KOPT-K1 (cell line): ENCODE data around the gene TMEM209.
"Not testable (repeated sequence)": the region's sequence is repeated elsewhere in the genome, so short reads cannot be mapped to it uniquely, and the experiment has no call there.

Source experiments
- H3K27ac ChIP-seq: fragments of 200-600 bp; sonication (generic); 2 replicates; pipeline ENCODE4 v1.5.1; 2016; ENCODE audit warnings: antibody characterized with exemption, mild to moderate bottlenecking, low read depth, low read length; ENCODE audit not compliant: poor library complexity, severe bottlenecking
- H3K36me3 ChIP-seq: fragments of 200-600 bp; sonication (generic); 2 replicates; pipeline ENCODE4 v1.5.1; 2017; ENCODE audit warnings: antibody characterized with exemption, mild to moderate bottlenecking, low read length, moderate library complexity; ENCODE audit not compliant: insufficient read depth
- H3K9me3 ChIP-seq: fragments of 200-600 bp; sonication (generic); 2 replicates; pipeline ENCODE4 v1.5.1; 2017; ENCODE audit warnings: antibody characterized with exemption, low read length, mild to moderate bottlenecking; ENCODE audit not compliant: insufficient read depth, poor library complexity, severe bottlenecking

TMEM209 gene

DNA sequence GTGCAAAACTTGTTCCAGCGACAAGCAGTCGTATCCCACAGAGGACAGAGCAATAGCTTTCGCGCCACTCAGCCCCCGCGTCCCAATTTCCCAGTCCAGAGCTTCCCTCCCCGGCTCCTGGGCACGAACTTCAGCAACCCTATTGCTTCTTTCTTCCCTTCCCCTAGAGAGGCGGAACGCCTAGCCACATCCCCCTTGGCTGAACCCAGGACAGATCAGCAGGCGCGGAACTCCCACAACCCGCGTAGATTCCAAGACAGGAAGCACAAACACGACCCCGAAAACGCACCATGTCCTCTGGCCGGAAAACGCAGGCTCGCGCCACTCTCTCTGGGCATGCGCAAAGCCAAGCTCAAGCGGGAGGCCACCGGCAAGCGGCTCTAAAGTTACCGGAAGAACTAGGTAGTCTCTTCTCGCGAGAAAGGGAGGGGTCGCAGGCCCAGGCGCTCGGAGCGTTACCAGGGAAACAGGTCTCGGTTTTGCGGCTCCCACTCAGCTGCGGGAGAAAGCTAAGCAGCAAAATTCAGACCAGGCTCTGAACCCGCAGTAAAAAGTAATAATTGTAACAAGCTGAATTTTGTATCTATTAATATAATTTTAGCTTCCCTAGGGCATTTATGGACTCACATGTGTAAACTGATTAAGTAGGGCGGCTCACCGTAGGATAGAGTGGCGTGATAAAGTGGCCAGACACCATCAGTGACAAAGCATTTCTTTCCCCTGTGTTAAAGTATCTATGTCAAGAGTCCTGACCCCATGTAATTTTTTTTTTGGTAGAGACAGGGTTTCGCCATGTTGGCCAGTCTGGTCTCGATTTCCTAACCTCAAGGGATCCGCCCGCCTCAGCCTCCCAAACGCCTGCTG lies at the start of gene TMEM209:
TSS of gene TMEM209 (minus strand) at position 323 of the 864 bp plus-strand sequence. CDS start at position 292, 31 bp downstream.
- Histone ChIP-seq H3K36me3 (peaks cover 37% of the 10 kb centered on the region), H3K27ac (peak within 1 kb of the TSS; percentile 97), H3K9me3 (no peaks in the 10 kb centered on the region)

DNA sequence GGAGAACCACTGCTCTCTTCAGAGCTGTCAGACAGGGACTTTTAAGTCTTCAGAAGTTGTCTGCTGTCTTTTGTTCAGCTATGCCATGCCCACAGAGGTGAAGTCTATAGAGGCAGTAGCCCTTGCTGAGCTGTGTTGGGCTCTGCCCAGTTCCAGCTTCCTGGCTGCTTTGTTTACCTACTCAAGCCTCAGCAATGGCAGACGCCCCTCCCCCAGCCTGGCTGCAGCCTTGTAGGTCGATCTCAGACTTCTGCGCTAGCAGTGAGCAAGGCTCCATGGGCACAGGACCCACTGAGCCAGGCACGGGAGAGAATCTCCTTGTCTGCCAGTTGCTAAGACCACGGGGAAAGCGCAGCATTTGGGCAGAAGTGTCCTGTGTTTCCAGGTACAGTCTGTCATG lies 49.3 kb upstream of the TMEM209 start:
- Histone ChIP-seq H3K27ac (no peak overlapping the region), H3K36me3 (no peaks in the 10 kb centered on the region), H3K9me3 (peaks cover 29% of the 10 kb centered on the region)

DNA sequence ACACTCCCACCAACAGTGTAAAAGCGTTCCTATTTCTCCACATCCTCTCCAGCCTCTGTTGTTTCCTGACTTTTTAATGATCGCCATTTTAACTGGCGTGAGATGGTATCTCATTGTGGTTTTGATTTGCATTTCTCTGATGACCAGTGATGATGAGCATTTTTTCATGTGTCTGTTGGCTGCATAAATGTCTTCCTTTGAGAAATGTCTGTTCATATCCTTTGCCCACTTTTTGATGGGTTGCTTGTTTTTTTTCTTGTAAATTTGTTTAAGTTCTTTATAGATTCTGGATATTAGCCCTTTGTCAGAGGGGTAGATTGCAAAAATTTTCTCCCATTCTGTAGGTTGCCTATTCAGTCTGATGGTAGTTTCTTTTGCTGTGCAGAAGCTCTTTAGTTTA lies 44.4 kb upstream of the TMEM209 start:
- not testable (repeated sequence) for H3K27ac ChIP-seq, H3K9me3 ChIP-seq, H3K36me3 ChIP-seq

DNA sequence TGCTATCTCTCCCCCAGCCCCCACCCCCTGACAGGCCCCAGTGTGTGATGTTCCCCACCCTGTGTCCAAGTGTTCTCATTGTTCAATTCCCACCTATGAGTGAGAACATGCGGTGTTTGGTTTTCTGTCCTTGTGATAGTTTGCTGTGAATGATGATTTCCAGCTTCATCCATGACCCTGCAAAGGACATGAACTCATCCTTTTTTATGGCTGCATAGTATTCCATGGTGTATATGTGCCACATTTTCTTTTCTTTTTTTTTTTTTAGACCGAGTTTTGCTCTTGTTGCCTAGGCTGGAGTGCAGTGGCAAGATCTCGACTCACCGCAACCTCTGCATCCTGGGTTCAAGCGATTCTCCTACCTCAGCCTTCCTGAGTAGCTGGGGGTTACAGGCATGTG lies 43.6 kb upstream of the TMEM209 start:
- H3K36me3 ChIP-seq, H3K9me3 ChIP-seq, H3K27ac ChIP-seq: not testable (repeated sequence)

DNA sequence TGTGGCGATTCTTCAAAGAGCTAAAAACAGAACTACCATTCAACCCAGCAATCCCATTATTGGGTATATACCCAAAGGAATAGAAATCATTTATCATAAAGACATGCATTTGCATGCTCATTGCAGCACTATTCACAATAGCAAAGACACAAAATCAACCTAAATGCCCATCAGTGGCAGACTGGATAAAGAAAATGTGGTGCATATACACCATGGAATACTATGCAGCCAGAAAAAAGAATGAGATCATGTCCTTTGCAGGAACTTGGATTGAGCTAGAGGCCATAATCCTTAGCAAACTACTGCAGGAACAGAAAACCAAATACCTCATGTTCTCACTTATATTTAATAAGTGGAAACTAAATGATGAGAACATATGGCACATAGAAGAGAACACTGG lies 41.3 kb upstream of the TMEM209 start:
- H3K27ac ChIP-seq, H3K9me3 ChIP-seq, H3K36me3 ChIP-seq: not testable (repeated sequence)

DNA sequence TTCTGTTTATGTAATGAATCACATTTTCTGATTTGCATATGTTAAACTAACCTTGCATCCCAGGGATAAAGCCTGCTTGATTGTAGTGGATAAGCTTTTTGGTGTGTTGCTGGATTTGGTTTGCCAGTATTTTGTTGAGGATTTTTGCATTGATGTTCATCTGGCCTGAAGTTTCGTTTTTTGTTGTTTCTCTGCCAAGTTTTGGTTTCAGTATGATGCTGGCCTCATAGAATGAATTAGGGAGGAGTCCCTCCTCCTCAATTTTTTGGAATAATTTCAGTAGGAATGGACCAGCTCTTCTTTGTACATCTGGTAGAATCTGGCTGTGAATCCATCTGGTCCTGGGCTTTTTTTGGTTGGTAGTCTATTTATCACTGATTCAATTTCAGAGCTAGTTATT lies 38.3 kb upstream of the TMEM209 start:
- not testable (repeated sequence) for H3K9me3 ChIP-seq, H3K36me3 ChIP-seq

DNA sequence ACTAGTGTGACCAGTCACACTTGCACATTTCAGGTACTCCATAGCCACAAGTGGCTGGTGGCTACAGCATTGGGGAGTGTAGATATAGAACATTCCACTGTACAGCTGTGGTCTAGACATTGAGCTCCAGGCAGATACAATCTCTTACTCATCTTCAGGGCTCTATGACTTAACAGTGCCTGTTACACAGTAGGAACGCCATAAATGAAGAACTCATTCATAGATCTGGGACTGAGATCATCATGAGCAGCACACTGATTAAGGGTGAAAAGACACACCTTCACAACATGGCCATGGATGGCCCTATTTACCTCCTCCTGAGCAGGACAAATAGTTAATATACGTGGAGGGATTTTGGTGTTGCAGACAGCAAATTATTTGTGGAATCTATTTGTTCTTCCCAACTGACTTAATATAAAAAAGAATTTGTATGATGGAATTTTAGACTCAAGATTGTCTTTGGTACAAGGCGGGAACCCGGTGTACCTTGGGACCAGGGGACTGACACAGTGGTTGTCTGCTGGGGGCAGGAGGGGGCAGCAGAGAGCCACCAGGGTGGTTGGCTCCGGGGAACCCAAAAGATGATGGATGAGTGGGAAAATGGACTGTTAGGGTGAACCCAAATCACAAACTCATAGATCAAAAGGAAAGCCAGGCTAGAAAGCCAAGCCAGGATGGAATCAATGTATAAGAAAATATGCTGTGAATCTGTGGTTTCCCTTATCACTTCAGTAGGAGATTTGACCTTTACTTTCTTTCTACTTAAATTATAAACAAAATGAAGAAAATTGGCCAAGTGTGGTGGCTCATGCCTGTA lies 37.2 kb upstream of the TMEM209 start:
- H3K9me3 ChIP-seq: no peaks in the 10 kb centered on the region
- H3K36me3 ChIP-seq: no peaks in the 10 kb centered on the region
- H3K27ac ChIP-seq: no peak overlapping the region

More for the DNA sequence above, 38.3 kb upstream of the TMEM209 start:
- H3K27ac ChIP-seq: not testable (repeated sequence)

DNA sequence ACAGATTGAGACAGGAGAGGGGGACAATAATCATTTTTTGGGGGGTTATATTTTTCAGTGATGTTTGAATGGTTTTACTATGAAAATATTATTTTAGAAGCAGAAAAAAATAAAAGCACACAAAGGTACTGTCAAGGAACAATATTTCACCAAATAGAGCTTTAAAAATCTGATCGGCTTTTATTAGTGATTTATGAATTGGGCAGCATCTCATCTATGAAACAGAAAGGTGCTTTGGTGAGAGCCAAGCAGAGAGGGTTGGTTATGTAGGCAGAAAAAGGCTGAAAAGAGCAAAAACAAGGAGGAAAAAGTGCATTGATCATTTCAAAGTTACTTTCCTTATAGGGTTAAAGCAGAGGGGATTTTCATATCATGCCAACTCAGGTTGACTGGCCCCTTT lies 35.0 kb upstream of the TMEM209 start:
- Histone ChIP-seq H3K9me3 (no peaks in the 10 kb centered on the region), H3K36me3 (no peaks in the 10 kb centered on the region), H3K27ac (no peak overlapping the region)

DNA sequence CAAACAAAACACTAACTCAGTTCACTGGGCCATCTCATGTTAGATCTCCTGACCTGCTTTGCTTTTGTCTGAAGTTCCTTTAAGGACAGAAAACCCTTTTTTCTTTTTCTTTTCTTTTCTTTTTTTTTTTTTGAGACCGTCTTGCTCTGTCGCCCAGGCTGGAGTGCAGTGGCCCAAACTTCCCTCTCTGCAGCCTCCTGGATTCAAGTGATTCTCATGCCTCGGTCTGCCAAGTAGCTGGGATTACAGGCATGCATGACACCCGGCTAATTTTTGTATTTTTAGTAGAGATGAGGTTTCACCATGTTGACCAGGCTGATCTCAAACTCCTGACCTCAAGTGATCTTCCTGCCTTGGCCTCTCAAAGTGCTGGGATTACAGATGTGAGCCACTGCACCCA lies 31.2 kb upstream of the TMEM209 start:
- not testable (repeated sequence) for H3K9me3 ChIP-seq, H3K36me3 ChIP-seq, H3K27ac ChIP-seq

DNA sequence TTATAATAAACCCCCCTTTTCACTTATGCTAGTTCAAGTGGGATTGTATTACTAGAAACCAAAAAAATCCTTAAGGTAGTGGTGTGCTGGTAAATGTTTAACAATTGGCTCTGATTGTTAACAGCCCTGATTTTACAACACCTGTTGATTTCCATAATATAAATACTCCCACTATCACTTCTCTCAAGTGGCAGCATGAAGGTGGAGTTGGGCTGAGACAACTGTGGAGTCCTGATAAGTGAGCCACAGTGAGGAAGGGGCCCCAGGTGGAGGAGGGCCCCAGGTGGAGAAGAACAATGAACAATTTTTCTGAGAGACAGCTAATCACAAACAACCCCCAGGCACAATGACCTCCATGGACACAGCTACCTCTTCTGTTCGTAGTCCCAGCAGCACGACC lies 28.9 kb upstream of the TMEM209 start:
- no peak overlapping the region for H3K27ac ChIP-seq

DNA sequence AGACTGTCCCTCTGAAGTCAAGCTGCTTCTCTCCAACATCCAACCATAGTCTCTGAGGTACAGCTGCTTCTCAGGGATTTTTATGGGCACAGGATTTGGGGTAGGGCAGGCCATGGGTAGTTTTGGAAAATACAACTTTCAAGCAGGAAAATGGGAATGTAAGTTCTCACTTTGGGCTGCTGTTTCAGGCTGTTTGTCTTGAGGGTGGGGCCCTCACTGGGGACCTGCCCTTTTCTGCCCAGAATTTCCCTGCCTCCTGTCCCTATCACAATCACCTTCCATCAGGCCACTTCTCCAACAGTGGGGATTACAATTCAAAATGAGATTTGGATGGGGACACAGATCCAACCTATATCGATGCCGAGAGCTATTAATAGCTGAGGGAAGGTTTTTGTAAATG lies 27.0 kb upstream of the TMEM209 start:
- Histone ChIP-seq H3K27ac (no peak overlapping the region), H3K36me3 (no peaks in the 10 kb centered on the region)

More for the DNA sequence above, 28.9 kb upstream of the TMEM209 start:
- Histone ChIP-seq H3K36me3 (no peaks in the 10 kb centered on the region), H3K9me3 (no peaks in the 10 kb centered on the region)

DNA sequence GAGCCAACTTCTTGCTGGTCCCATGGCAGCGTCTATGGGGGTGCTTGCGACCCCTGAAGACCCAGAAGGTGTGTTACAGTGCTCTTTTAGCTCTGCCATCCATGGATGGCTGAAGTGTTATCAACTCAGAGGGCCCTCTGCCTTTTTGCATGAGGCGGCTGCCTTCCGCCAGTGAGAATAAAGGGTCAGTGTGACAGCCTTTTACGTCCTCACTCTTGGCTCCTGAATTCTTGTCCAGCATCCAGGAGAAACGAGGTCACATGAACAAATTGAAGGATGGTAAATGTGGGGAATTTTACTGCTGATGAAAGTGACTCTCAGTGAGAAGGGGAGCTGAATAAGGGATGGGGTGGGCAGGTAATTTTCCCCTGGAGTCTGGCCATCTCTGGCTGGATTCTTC lies 26.6 kb upstream of the TMEM209 start:
- Histone ChIP-seq H3K9me3 (no peaks in the 10 kb centered on the region), H3K36me3 (no peaks in the 10 kb centered on the region), H3K27ac (no peak overlapping the region)

More for the DNA sequence above, 27.0 kb upstream of the TMEM209 start:
- no peaks in the 10 kb centered on the region for H3K9me3 ChIP-seq

DNA sequence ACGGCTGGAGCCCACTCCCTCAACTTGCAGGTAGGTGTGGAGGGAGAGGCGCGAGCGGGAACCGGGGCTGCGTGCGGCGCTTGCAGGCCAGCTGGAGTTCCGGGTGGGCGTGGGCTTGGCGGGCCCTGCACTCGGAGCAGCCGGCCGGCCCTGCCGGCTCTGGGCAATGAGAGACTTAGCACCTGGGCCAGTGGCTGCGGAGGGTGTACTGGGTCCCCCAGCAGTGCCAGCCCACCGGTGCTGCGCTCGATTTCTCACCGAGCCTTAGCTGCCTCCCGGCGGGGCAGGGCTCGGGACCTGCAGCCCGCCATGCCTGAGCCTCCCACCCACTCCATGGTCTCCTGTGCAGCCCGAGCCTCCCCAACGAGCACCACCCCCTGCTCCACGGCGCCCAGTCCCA lies 24.8 kb upstream of the TMEM209 start:
- H3K27ac ChIP-seq, H3K36me3 ChIP-seq, H3K9me3 ChIP-seq: not testable (repeated sequence)

DNA sequence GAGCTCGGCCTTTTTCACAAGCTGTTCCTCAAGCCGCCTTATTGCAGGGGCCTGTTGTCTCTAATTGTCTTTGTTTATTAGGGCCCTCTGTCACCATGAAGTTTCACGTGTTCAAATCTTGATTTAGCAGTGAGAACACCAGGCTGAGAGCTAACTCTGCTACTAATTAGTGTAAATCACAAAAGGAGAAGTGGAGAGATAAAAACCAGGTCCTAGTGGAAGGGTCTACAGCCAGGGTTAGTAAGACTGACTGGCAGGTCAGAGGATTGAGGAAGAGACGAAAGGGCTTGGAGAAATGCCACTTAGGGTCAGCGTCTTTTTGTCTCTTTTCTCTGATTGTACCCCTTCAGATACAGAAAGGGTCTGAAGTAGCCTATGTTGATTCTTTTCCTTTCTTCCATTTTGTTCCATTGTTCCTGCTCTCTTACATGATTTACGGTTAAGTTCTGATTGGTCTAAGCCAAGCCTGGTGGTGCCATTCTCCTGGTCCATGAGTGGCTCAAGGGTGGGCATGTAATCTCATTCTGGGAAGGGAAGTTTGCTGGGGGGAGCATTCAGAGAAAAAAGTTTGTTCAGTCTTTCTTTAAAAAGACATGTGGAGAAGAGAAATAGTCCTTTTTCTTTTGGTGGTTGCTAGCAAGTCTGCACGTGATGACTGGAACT lies 23.8 kb upstream of the TMEM209 start:
- Histone ChIP-seq H3K9me3 (peaks cover 2% of the 10 kb centered on the region), H3K36me3 (no peaks in the 10 kb centered on the region), H3K27ac (no peak overlapping the region)

DNA sequence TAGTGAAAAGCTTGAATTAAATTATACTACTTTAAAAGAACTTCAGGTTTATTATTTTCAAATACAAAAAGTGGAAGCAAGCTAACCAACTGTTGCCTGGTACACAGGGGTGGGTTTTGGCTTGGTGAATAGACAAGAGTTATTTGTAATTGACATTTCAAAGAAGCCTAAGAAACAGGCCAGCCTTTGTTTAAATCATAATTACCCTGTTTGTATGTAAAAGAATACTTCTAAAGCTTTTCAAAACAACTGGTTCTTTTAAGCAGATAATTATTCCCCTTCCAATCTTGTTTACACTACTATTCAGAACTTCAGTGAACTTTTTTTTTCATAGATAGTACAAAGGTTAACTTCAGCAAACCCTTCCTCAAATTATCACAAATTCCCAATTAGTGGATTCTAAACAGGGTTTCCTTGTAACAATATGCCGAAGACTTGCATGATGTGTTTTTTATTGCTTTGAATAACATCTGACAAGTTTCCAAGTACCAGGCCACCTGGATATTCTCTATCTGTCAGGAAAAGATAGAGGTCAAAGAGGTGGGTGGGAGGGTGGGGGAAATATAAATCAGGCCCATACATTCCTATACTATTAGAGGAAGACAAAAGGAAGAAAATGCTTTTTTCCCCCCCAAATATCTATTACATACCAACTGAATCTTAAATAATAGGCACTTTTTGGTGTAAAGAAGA lies 22.8 kb upstream of the TMEM209 start:
- H3K9me3 ChIP-seq: peaks cover 3% of the 10 kb centered on the region
- no peaks in the 10 kb centered on the region for H3K36me3 ChIP-seq
- H3K27ac ChIP-seq: no peak overlapping the region
